ENCODE results near the gene FBLN1. TPM values are rescaled to one million over a fixed set of nuclear protein-coding genes. Genes with fewer than 3 reads are reported as not detected.

FBLN1 gene
- total RNA-seq, 8 experiments from 2014 or later: 1.2 to 67.4 (median 4.5) TPM

DNA sequence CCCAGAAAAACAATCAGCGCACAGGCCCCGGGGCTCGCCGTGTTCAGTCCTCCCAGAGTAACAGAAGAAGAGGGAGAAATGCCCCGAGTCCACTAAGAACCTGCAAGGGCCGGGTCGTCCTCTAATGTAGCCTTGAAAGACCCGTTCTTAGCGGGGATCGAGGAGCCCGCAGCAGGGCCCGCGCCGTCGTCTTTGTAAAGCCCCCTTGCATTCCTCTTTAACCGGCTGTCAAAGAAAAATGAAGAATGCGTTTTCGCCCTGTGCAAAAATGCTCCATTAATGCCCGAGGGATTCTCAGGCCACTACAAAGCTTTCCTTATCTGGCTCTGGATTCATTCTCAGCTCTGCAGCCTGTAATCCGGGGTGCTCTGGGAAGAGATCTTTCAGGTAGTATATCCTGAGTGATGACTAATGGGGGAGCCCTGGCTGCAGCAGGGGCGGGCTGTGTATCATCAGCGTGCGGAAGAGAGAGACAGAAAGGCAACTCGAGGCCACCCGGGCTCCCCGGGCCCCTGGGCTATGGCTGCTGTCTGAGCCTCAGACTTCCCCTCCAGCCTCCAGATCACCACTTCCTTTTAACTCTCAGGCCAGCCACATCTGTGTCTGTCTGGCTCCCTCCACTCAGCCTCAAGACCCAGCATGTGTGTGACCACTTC is 78.2 kb downstream of the FBLN1 start:
- Histone ChIP-seq H3K4me3 (no peak overlapping the region), H3K4me1 (replicated peaks in 1 of 2) (peaks cover 2 to 14% of the 10 kb centered on the region in 2 donors), H3K27ac (peak overlapping the region in 1 of 2 donors; percentile 13)
- ATAC-seq (replicated peaks in 6 of 8): peak in 3 of 8 experiments; percentile 5 to 32 (median 10)
- WGBS, 10 experiments: 71 to 94% (median 86%) methylated on average over 2 to 19 of the region's 26 CpGs; no CpG with 5 or more reads in 2 of the 10 experiments
- in situ Hi-C loops (cut with MboI; ENCODE audit: low pct_unique_long_range_greater_than_20kb in 2 of 9, low sequenced_read_pairs in 9 of 9, unreplicated experiment in 9 of 9): loop anchor here in 3 of 9 experiments (25.0 kb wide), 3 partner anchors 281 to 731 kb away; no protein-coding TSS in a partner anchor

DNA sequence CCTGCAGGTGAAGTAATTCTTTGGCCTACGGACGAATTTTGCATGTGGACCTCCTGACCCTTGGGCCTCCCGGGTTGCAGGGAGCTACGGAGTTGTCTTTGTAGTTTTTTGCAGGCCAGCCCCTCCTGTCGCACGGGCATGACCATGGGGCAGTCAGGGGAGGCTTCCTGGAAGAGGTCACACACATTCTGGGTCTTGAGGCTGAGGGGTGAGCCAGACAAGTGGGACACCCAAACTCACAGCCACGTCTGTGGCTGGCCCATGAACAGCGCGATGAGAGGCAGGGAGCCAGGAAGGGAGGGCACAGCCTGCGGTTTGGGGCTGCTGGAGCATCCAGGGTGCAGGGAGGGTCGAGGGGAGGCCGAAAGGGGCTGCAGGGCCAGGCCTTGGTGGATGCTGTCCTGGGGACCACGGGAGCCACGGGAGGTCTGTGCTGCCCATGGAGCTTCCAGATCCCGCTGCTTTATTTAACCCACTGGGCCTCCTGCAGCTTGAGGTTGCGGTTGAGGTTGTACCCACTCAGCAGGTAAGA is 78.9 kb downstream of the FBLN1 start:
- ATAC-seq (replicated peaks in 6 of 8): no peak
- WGBS, 10 experiments: 70 to 100% (median 71%) methylated on average over 2 to 6 of the region's 16 CpGs; no CpG with 5 or more reads in 5 of the 10 experiments
- peaks cover 2 to 14% of the 10 kb centered on the region in 2 donors for H3K4me1 ChIP-seq (replicated peaks in 1 of 2)
- H3K4me3 ChIP-seq: no peak overlapping the region
- H3K27ac ChIP-seq: no peak overlapping the region
- in situ Hi-C loops (cut with MboI; ENCODE audit: low pct_unique_long_range_greater_than_20kb in 2 of 9, low sequenced_read_pairs in 9 of 9, unreplicated experiment in 9 of 9): loop anchor here in 3 of 9 experiments (25.0 kb wide), 3 partner anchors 281 to 731 kb away; no protein-coding TSS in a partner anchor

DNA sequence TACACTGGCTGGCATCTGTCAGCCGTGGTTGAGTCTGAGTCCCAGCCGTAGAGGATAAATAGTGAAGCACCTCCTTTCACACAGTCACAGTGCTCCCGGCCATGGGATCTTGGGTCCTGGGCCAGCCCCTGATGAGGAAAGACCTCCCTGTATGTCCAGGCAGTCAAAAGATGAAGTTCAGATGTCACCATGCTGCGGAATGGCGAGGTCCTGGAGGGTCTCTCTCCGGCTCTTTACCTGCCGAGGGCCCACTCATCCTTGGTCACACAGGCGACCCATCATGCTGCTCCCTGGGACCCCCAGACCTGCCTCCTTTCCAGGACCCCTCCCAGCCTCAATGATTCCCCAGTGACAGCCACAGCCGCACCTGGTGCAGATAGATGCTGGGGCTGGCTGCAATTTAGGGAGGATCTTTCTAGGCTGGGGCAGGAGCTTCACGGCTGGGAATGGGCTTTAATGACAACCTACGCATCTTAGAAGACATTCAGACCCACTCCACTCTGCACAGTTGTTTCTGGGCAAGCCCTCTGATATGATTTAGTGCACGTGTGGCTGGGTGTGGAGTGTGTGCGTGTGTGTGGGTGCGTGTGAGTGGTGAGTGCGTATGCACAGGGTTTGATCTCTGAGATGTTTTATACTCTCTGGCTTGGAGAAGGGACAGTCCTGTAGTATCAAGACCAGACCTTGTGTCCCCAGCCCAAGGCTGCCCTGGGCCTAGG is 79.7 kb downstream of the FBLN1 start:
- Histone ChIP-seq H3K4me3 (no peak overlapping the region), H3K27ac (no peak overlapping the region), H3K4me1 (replicated peaks in 1 of 2) (peaks cover 3 to 15% of the 10 kb centered on the region in 2 donors)
- in situ Hi-C loops (cut with MboI; ENCODE audit: low pct_unique_long_range_greater_than_20kb in 2 of 9, low sequenced_read_pairs in 9 of 9, unreplicated experiment in 9 of 9): loop anchor here in 3 of 9 experiments (25.0 kb wide), 3 partner anchors 280 to 730 kb away; no protein-coding TSS in a partner anchor
- peak in 3 of 8 experiments; percentile 20 to 41 (median 25) for ATAC-seq (replicated peaks in 6 of 8)
- 37 to 100% (median 88%) methylated on average over 1 to 7 of the region's 15 CpGs; no CpG with 5 or more reads in 4 of the 10 experiments for WGBS, 10 experiments

DNA sequence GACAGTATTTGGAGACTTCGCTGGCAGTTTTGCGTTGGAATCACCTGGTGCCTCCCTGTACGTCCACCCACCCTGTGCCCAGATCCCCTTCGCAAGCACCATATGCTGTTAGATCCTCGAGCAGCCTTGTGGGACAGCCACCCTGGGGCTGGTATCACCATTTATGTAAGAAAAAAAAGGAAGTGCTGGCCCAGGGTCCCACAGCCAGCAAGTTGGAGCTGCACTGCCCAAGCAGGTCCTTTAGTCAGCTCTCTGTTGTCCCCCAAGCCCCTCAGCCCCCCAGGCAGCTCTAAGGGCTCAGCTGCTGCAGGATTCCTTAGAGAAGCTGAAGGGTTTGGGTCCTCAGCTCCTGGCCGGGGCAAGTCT is 80.3 kb downstream of the FBLN1 start:
- in situ Hi-C loops (cut with MboI; ENCODE audit: low pct_unique_long_range_greater_than_20kb in 2 of 9, low sequenced_read_pairs in 9 of 9, unreplicated experiment in 9 of 9): loop anchor here in 3 of 9 experiments (25.0 kb wide), 3 partner anchors 279 to 729 kb away; no protein-coding TSS in a partner anchor
- ATAC-seq (replicated peaks in 6 of 8): no peak
- peaks cover 9 to 21% of the 10 kb centered on the region in 2 donors for H3K4me1 ChIP-seq (replicated peaks in 1 of 2)
- H3K4me3 ChIP-seq: no peak overlapping the region
- 54 to 100% (median 85%) methylated on average over 1 to 5 of the region's 6 CpGs; no CpG with 5 or more reads in 4 of the 10 experiments for WGBS, 10 experiments
- no peak overlapping the region for H3K27ac ChIP-seq

DNA sequence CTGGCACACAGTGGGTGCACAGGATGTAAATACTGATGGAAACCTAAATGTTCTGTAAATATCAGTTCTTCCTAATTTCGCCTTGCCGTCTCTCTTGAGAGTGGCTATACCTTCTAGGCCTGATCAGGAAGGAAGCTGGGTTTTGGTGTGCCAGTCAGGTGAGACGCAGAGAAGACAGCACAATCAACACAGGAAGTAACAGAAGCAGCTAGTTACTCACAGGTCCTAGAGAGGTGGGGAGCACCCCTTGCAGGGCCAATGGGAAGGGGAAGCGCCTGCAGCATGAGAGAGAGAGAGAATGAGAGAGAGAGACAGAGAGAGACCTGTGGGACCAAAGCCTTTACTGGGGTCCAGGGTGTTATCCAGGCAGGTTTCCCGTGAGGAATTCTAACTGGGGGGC is 80.8 kb downstream of the FBLN1 start:
- no peak overlapping the region for H3K27ac ChIP-seq
- ATAC-seq (replicated peaks in 6 of 8): no peak
- 60 to 100% (median 81%) methylated on average over 1 to 4 of the region's 5 CpGs; no CpG with 5 or more reads in 2 of the 10 experiments for WGBS, 10 experiments
- H3K4me3 ChIP-seq: no peak overlapping the region
- H3K4me1 ChIP-seq (replicated peaks in 1 of 2): peaks cover 14 to 27% of the 10 kb centered on the region in 2 donors
- in situ Hi-C loops (cut with MboI; ENCODE audit: low pct_unique_long_range_greater_than_20kb in 2 of 9, low sequenced_read_pairs in 9 of 9, unreplicated experiment in 9 of 9): loop anchor here in 3 of 9 experiments (25.0 kb wide), 3 partner anchors 279 to 729 kb away; no protein-coding TSS in a partner anchor

DNA sequence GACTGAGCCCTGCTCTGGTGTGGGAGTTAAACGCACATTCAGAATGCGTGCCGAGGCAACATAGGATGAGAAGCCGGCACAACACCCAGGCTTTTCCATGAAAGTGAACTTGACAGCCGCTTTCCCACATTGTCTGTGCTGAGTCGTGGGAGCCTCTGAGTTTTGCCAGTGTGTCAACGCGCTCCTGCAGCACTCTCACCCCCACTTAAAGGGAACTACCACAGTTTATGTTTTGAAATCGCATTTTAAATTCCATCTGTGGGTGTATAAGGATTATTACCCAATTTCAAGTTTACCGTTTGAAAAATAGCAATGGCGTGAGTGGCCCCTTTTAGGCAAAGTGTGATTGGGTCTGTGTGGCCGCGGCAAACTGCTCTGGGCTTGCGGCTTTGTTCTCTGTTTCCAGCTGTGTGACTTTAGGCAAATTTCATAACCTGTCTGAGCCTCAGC is 81.5 kb downstream of the FBLN1 start:
- WGBS, 10 experiments: 16 to 100% (median 72%) methylated on average over 1 to 7 of the region's 14 CpGs; no CpG with 5 or more reads in 2 of the 10 experiments
- peak in 1 of 8 experiments; percentile 2 for ATAC-seq (replicated peaks in 6 of 8)
- H3K4me3 ChIP-seq: no peak overlapping the region
- peaks cover 18 to 32% of the 10 kb centered on the region in 2 donors for H3K4me1 ChIP-seq (replicated peaks in 1 of 2)
- H3K27ac ChIP-seq: no peak overlapping the region
- in situ Hi-C loops (cut with MboI; ENCODE audit: low pct_unique_long_range_greater_than_20kb in 2 of 9, low sequenced_read_pairs in 9 of 9, unreplicated experiment in 9 of 9): loop anchor here in 3 of 9 experiments (25.0 kb wide), 3 partner anchors 278 to 728 kb away; no protein-coding TSS in a partner anchor

DNA sequence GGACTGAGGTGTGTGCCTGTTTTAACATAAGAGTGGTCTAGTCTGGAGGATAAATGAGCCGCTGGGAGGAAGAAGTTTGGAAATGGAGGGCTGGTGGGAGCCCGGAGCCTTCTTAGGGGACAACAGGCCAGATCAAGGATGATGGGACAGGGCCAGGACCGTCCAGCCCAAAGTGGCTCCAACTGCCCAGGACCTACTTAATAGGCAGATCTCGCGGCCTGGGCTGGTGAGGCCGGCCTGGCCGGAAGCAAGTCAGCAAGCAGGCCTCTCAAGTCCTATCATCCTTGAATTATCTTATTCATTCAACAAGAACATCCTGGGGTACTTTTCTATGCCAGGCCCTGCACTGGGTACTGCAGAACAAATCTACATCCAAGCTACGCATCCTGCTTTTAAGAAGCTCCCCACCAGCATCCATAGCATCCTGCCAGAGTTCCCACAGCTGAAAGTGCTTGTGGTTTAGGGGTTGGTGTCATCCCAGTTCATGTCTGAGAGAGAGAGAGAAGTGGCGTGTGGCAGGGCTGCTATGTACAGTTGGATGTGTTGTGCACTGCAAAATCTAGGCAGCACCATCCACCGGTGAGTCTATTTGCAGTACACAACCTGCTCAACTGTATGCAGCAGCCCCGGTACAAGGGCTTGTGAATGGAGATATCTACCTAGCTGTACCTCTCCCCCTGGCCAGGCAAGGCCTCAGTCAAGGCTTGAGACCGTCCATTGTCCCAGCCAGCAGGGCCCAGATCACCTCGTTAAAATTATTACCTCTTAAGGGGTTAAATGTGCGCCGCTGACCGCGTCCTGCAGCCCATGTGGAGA is 82.1 kb downstream of the FBLN1 start:
- Histone ChIP-seq H3K4me1 (replicated peaks in 1 of 2) (peaks cover 18 to 37% of the 10 kb centered on the region in 2 donors), H3K27ac (no peak overlapping the region), H3K4me3 (no peak overlapping the region)
- ATAC-seq (replicated peaks in 6 of 8): peak in 2 of 8 experiments; percentile 5 to 24
- in situ Hi-C loops (cut with MboI; ENCODE audit: low pct_unique_long_range_greater_than_20kb in 2 of 9, low sequenced_read_pairs in 9 of 9, unreplicated experiment in 9 of 9): loop anchor here in 3 of 9 experiments (25.0 kb wide), 3 partner anchors 277 to 727 kb away; no protein-coding TSS in a partner anchor
- WGBS, 10 experiments: 20 to 98% (median 94%) methylated on average over 1 to 9 of the region's 17 CpGs; no CpG with 5 or more reads in 3 of the 10 experiments

DNA sequence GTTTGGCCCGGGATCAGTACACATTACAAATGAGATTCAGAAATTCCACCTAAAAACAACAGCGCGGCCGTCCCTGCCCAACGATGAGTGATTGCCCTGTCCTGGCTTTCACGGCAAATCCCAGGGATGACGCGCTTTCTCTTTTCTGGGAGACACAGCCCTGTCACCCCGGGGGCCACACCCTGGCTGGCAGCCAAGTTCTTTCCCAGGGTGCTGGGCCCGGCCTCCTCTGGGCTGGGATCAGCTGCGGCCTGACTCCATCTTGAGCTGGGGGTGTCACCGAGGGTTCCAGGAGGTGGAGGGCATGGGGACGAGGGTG is 82.7 kb downstream of the FBLN1 start:
- 25 to 81% (median 30%) methylated on average over 4 to 7 of the region's 13 CpGs; no CpG with 5 or more reads in 6 of the 10 experiments for WGBS, 10 experiments
- peak in 6 of 8 experiments; percentile 18 to 84 (median 30) for ATAC-seq (replicated peaks in 6 of 8)
- in situ Hi-C loops (cut with MboI; ENCODE audit: low pct_unique_long_range_greater_than_20kb in 2 of 9, low sequenced_read_pairs in 9 of 9, unreplicated experiment in 9 of 9): loop anchor here in 3 of 9 experiments (25.0 kb wide), 3 partner anchors 277 to 727 kb away; no protein-coding TSS in a partner anchor
- H3K4me1 ChIP-seq (replicated peaks in 1 of 2): peaks cover 18 to 37% of the 10 kb centered on the region in 2 donors
- no peak overlapping the region for H3K4me3 ChIP-seq
- H3K27ac ChIP-seq: no peak overlapping the region

DNA sequence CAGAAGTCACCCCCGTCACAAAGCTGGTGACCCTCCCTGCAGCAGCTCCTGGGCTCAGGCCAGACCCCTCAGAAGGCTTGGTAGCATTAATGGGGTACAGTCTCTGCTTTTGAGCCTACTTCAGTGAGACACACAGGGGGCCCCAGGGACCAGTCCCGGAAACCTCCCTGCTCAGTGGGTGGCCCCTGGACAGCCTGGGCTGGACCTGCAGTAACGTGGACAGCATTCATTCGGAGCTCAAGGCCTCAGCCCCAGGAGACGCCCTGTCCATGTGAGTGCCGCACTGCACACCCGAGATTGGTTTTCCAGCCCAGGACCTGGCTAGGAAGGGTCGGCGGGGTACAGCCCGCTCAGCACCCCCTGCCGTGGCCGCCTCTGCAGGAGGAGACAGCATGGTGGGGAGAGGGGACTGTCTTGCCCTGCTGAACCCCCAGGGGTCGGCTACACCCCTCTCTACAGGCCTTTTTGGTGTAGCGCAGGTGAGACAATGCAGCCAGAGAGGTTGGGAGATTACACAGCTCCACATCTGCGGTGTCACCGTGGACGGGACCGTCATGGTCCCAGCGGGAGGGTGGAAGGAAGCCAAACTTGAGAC is 83.4 kb downstream of the FBLN1 start:
- WGBS, 10 experiments: 60 to 100% (median 86%) methylated on average over 1 to 5 of the region's 19 CpGs; no CpG with 5 or more reads in 5 of the 10 experiments
- Histone ChIP-seq H3K4me1 (replicated peaks in 1 of 2) (peaks cover 18 to 32% of the 10 kb centered on the region in 2 donors), H3K27ac (no peak overlapping the region), H3K4me3 (no peak overlapping the region)
- in situ Hi-C loops (cut with MboI; ENCODE audit: low pct_unique_long_range_greater_than_20kb in 2 of 9, low sequenced_read_pairs in 9 of 9, unreplicated experiment in 9 of 9): loop anchor here in 3 of 9 experiments (25.0 kb wide), 3 partner anchors 276 to 726 kb away; no protein-coding TSS in a partner anchor
- ATAC-seq (replicated peaks in 6 of 8): no peak

DNA sequence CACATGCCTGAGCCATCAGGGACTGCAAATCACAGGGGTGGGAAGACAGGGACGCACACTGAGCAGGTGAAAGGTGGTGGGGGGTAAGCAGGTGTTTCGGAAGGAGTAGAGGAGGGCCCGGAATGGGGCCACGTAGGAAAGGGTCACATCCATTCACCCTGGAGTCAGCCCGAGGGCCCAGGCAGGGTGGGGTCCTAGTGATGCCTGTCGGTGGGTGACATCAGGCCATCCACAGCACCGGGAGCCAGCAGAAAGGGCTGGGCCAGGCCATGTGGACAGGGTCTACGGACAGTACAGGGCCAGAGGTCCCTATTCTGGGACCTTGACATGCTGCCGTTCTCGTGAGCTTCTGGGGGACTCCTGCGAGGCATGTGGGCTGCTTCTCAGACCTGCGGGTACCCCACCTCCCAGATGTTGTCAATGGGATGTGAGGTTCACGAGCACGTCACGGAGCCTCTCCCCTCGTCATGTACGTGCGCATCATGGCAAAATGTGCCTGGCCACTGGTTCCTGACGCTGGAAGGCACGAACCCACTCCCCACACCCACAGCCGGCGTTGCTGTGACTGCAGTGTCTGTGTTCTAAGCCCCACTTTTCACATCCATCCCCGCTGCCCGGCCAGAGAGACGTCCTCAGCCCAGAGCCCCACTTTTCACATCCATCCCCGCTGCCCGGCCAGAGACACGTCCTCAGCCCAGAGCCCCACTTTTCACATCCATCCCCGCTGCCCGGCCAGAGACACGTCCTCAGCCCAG is 84.1 kb downstream of the FBLN1 start:
- WGBS, 10 experiments: 82 to 95% (median 86%) methylated on average over 2 to 9 of the region's 31 CpGs; no CpG with 5 or more reads in 6 of the 10 experiments
- Histone ChIP-seq H3K4me1 (replicated peaks in 1 of 2) (peaks cover 18 to 30% of the 10 kb centered on the region in 2 donors), H3K4me3 (no peak overlapping the region), H3K27ac (no peak overlapping the region)
- in situ Hi-C loops (cut with MboI; ENCODE audit: low pct_unique_long_range_greater_than_20kb in 2 of 9, low sequenced_read_pairs in 9 of 9, unreplicated experiment in 9 of 9): loop anchor here in 3 of 9 experiments (25.0 kb wide), 3 partner anchors 275 to 725 kb away; no protein-coding TSS in a partner anchor
- no peak for ATAC-seq (replicated peaks in 6 of 8)

All from motor neuron (in vitro differentiated cells).